T follicular helper cell (primary cell): ENCODE results near the gene MITD1.
"Not testable (repeated sequence)": the region's sequence is repeated elsewhere in the genome, so short reads cannot be mapped to it uniquely, and the experiment has no call there.

Experiments used
- DNase-seq: peaks from one replicate; pipeline ENCODE4 v3.0.0-alpha.2; 2020; ENCODE audit warnings: low read depth

The MITD1 gene

GRCh38 chr2:99154643-99155536 is 26.0 kb downstream of the MITD1 start, which contains the start of the genes LIPT1 and TSGA10:
TSS of gene LIPT1 (plus strand) at chr2:99154967. CDS start at chr2:99161958, 6,991 bp downstream.
TSS of gene TSGA10 (minus strand) at chr2:99154942. CDS start at chr2:99109439, 45,503 bp downstream.
- DNase-seq = peak; percentile 88

- no peak for DNase-seq
These were observed 26.8 kb downstream of the MITD1 start for GRCh38 chr2:99153921-99154604.

DNA sequence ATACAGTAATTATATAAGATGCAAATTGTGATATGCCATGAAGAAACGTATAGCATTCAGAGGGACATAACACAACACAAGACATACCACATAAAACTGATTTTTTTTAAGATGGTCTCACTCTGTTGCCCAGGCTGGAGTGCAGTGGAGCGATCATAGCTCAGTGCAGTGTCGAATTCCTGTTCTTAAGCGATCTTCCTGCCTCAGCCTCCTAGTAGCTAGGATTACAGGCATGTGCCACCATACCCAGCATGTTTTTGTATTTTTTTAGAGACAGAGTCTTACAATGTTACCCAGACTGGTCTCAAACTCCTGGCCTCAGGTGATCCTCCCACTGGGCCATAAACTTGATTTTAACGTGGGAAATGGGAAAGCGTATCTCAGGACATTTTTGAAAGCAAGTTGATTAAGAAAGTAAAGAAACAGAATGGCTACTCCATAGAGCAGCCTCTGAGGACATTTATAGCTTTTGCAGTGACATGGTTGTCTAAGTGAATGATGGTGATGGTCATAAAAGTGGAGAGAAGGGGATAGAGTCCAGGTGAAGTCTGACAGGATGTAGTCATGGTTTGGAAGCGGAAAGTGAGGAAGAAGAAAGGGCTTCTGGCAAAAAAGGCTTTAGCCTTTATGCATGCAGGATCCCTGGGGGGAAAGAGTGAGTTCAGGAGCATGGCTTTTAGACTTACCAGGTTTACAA is 28.5 kb downstream of the MITD1 start:
- DNase-seq = no peak

DNA sequence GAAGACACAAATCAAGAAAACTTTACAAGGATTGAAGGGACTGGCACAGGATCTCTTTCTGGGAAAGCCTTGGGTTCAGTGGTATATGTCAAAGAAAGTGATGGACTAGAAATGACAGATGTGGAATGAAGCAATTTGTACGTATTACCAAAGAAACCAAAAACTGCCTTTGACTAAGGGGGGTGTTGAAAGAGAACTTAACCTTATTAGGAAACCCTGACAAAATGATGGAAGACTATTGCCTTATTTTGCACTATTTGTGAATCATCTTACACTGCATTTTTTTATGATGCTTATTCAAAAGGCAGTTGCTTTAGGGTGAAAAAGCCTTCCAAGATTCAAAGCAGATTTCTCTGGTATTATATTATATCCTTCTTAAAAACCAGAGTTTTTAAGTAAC is 30.2 kb downstream of the MITD1 start:
- no peak for DNase-seq

DNA sequence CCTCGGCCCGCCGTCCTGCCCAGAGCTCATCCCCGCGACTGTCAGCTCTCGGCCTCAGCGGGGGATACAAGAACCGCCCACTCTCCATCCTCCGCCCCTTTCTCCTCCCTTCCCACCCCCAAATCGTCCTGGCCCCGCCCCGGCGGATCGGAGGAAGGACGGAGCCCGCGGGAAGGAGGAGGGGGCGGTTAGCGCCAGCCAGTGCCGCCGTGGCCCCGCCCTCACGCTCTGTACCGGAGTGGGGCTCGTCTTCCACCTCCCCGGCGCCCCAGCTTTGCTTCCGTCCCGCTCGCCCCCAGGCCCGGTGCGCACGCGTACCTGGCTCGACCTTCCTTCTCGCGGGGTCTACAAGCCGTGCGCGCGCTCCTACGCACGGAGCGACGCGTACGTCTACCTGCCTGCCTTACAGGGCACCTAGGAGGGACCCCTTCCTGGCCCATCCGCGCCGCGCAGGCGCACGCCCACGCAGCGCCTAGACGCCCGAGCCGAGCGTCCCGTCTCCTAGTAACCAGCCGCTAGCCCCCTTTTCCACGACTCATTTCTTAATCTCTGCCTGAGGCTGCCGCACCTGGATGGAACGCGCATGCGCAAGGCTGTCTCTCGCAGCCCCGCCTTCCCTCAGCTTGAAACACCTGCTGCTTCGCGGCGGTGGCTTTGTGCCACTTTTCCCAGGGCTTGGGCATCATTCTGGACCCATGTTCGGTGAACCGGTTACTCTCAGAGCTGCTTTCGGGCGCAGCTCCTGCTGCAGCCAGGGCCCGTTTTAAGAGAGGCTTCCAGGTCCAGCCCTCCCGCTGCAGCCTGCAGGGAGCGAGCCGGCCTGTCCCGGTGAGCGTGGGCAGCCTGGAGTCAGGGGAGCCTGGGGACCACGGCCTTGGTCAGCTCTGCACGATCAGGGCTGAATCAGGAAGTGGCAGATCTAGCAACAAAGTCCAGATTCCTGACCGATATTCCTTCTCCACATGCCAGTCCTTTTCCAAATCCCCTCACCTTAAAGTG is 39.4 kb downstream of the MITD1 start, which contains the start of gene C2orf15:
Gene C2orf15 (plus strand): TSS at position 598 of the 999 bp plus-strand sequence. CDS start 8,852 bp downstream, outside the sequence.
- DNase-seq = peak; percentile 95

DNA sequence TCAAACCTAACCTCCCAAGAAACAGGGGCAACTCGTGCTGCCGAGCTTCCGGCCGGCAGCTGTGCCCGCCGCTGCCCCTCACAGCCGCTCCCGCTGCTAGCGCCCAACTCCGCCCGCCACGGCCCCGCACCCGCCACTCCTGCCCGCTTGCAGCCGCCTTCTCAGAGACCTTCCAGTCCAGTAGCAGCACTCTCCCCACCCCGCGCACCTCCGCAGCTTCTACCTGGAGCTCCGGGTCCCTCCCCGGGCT is 40.1 kb downstream of the MITD1 start:
- no peak for DNase-seq

DNA sequence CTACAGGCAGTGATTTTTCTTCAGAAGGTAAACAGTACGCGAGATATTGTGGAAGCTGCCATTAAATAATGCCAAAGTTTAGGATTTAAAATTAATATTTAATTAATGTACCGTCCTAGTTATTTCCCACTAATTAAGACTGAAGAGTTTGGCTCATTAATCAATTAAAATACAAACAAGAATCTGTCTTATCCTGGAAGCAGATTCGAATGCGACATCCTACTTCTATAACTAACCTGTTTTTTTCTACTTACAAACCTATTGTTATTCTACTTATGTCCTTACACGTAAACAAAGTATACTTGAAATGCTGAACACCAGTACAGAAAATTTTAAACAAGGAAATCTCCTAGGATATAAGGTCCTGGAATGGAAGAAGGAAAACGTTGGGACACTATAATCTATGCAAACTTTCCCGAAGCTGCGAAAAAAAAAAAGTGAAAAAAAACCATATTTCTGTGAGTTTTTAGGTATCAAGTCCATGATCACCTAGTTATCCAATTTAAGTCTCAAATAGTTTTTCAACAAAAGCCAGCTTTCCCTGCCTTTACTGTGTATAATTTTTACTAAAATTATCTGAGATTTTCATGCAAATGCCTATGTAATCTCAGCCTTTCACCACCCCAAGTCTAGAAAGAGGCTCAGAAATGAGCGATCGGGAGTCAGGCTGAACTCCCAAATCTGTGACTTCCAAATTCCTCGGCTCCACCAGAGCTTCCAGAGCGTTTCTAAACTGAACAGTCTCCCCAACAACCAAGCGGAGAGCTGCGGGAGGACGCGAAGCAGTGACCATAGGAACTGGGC is 40.6 kb downstream of the MITD1 start:
- DNase-seq = no peak

DNA sequence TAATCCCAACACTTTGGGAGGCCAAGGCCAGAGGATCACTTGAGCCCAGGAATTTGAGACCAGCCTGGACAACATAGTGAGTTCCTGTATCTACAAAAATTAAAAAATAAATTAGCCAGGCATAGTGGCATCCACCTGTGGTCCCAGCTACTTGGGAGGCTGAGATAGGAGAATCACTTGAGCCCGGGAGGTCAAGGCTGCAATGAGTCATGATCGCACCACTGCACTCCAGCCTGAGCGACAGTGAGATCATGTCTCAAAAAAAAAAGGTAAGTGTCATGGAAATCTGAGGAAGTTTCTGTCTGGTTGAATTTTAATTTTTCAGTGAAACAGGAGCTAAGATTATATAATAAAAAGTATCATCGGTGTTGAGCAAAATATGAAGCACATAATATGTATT is 41.9 kb downstream of the MITD1 start:
- no peak for DNase-seq

DNA sequence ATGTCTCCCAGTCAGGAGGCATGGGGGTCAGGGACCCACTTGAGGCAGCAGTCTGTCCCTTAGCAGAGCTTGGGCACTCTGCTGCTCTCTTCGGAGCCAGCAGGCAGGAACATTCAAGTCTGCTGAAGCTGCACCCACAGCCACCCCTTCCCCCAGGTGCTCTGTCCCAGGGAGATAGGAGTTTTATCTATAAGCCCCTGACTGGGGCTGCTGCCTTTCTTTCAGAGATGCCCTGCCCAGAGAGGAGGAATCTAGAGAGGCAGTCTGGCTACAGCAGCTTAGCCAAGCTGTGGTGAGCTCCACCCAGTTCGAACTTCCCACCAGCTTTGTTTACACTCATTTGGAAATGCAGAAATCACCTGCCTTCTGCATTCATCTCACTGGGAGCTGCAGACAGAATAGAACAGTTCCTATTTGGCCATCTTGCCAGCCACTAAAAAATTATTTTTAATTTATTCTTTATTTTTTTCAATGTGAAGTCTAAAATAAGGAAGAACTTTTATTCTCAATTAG is 45.8 kb downstream of the MITD1 start:
- not testable (repeated sequence) for DNase-seq

GRCh38 chr2:99127981-99128380 is 52.9 kb downstream of the MITD1 start:
- DNase-seq = no peak
